Activated T-cell treated with anti-CD3 and anti-CD28 coated beads for 4 hours (primary cell): ENCODE data around the gene HIVEP2.

Experiments used
- DNase-seq: peaks from one replicate; pipeline ENCODE4 v3.0.0-alpha.2; 2020

The HIVEP2 gene

DNA sequence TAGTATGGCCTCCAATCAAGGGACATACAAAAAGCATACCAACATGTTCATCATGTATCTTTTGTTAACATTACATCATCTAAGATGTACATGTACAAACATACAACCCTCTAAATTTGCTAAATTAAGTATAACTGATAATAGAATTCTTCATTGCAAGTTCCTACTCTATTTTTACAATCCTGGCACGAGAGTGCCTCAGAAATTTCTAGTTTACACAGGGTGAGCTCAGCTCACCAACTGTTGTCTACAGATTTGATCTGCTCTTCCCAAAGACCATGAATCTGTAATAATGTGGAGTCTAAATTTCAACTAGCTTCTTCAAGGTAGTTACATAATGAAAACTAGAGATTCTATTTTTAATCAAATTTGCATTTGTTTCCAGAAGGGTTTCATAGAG lies 179.7 kb downstream of the HIVEP2 start:
- no peak for DNase-seq

DNA sequence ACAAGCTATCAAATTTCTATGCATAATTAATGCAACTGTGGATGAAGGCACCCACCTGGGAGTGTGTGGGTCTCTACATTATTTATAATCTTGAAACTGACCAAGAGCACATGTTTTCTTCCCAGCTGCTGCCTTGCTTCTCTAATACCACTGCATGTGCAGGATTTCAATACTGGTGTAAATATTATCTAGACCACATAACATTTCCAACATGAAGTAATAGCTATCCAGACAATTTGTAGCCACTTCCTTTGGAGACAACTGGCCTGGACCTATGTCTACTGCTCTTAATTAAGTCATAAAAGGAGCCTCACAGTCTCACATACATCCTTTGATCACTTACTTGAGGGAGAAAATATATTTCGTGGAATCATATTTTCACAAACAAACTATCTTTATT lies 180.7 kb downstream of the HIVEP2 start:
- DNase-seq = no peak

DNA sequence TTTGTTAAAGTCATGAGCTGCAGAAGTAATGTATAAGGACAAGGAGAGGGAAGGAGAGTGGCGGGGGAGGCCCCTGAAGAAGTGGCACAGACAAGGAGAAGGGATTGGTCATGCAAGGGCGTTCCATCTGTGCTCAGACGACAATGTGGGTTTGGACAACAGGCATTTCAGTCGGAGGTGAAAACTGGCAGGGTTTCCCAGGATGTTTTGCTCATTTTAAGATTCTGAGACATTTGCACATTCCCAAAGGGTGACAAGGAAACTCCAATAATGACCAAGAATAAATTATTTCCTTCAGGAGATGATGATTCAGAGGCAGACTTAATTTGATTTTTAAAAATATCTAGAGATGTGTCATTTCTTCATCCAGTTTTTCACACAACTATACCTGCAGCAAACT lies 181.8 kb downstream of the HIVEP2 start:
- DNase-seq = no peak

DNA sequence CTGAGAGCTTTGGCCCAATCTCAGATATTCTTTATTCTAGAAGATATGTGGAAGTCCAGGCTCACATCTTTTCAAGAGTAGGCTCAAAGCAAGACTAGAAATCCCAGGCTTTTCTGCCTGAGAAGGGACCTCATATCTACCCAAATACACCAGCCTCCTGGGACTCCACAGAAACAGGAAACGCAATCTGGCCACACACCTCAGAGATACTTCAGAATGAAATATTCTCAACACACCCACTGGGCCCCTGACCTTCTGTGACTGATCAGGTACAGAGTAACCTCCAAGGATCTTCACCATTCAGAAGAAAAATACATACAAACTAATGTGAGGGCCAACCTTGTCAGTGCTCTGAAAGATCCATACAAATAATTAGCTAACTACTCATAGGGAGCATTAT lies 183.2 kb downstream of the HIVEP2 start:
- no peak for DNase-seq

DNA sequence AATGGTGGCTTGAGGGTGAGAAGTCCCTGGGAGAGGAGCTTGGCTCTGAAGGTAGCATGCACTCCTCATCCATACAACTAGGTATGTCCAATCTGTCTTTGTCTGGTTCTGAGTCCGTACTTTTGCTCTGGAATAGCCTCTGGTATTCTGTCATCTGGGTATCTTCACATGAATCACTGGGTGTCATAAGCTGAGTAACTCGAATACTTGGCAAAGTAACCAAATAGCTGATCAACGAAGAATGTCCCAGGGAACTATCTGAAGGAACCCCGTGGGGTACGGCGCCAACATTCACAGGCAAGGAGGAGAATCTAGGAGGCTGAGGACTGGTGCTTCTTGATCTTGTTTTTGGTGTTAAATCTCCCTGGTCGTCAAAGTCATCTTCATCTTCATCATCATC lies 184.8 kb downstream of the HIVEP2 start:
- DNase-seq = no peak

DNA sequence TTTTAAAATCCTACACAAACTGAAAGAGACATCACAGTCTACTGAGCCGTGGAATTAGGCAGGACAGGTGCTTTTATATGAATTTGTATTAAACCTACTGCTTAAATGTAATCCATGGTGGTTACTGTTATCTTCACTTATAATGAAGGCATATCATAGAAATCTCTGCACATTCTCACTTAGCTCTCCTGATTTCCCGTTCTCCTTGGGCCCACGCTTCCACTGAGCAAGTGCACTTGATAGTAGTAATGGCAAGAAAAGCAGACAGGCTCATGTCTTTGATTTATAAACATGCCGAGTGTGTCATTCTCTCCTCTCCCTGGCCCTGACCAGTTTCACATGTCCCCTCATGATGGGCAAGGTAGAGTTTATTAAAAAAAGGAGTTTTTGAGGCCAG lies 186.3 kb downstream of the HIVEP2 start:
- DNase-seq = no peak

DNA sequence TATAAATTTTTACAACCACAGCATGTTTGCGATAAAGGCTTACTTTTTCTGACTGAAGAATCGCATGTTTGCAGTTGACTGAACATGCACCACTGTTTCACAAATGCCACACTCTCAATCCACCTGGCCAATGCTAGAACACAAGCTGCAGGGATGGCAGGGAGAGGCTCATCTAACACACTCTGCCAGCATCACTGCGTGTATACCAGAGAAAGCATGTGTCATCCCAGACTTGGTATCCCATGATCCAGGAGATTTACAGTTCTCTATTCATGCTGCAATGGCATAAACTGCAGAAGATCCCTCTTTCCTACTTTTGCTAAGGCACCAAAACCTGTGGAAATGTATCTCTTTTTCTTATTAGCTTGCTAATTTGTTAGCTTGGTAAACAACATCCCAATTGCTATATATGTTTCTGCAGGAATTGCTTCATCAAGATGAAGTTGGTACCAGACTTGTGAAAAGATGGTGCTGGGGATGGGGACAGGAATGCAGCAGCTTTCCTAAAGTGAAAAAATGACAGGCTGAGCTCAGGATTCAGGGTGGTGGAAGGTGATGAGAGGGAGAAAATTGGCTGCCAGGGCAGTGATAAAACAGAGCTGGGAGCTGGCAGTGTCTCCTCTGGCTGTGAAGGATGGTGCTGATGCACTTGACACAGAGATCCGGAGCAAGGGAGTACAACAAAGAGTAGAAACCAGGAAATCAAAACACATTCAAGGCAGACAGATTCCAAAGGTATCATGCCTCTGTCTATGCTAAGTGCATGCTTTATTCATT lies 186.9 kb downstream of the HIVEP2 start:
- no peak for DNase-seq

DNA sequence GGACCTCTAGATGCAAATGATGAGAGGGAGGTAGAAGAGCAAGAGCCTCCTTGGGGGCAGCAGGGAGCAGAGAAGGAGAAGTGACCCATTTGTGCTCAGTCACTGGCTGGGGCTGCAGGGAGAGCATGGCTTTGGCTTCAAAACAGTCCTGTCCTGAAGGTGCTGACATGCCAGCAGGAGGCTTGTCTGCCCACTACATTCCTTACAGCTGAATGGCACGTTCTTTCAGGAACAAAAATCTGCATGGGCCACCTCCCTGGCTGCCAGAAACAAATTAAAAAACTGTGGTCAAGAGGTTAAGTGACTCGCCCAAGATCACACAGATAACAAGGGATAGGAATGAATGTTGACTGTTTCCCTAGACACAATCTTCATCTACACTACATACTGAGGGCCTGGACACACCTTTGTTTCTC lies 188.8 kb downstream of the HIVEP2 start:
- no peak for DNase-seq

DNA sequence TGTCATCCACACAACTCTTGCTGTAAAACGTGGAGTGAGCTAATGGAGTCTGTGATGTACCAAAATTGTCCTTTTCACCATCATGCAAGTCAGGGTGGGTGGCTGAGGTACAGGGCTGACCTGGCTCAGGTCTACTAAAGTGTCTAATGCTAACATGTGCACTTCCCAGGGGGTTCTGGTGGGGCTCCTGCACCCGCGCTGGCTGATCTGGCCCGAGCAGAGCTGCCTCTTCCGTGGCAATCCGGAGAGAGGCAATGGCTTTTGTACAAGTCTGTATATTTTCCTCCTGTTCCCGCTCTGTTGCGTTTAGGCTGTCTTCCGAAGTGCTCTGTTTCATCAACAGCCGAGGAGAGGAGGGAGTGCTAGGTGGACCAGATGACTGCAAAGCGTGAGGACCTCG lies 191.8 kb downstream of the HIVEP2 start:
- DNase-seq = no peak

DNA sequence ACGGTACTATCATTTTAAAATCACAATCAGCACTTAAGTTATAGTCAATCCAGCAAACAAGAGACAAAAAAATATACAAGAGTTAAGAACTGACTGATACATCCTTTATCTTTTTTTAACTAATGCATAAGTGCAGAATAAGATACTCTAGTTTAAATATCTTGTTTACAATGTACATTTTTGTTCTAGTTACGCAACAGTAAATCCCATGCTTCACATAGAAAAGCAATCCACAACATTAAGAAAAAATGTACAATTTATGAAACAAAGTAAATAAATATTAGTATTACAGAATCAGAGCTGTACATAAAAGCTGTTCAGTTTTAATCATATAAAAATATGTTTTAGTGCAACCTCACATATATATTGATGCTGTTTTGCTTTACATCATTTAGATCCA lies 192.6 kb downstream of the HIVEP2 start:
- DNase-seq = no peak

DNA sequence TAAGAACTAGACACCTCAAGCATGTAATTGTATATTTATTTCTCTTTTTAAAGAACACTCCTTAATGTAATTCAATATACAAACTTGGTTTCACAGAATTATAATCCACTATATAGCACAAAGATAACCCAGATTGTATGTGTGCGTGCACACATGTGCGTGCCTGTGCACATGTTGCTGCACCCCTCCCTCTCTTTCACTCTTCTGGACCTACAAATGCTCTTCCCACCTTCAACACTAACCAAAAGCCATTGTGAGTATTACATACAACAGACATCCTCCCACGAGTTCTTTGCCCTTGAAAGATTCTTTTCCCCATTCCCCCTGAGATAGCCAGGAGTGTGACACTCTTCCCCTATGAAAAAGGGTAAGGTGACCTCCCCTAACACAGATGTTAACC lies 193.5 kb downstream of the HIVEP2 start:
- no peak for DNase-seq

DNA sequence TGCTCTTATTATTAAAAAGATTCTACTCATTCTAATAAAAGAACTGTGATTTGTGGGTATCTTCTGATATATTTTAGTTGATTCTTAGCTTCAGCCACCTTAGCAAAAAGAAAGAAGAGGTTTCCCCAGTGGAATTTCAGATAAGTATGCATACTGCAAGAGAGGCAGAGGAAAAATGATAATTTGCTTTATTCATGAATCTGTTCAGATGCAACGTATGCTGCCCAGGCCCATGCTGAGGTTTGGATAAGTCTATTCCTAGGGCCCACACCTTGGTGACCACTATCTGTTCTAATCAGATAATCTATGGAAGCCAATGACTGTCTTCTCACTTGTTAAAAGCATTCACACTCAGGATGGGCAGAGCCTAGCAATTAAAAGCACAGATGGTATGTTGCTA lies 194.0 kb downstream of the HIVEP2 start:
- DNase-seq = no peak

DNA sequence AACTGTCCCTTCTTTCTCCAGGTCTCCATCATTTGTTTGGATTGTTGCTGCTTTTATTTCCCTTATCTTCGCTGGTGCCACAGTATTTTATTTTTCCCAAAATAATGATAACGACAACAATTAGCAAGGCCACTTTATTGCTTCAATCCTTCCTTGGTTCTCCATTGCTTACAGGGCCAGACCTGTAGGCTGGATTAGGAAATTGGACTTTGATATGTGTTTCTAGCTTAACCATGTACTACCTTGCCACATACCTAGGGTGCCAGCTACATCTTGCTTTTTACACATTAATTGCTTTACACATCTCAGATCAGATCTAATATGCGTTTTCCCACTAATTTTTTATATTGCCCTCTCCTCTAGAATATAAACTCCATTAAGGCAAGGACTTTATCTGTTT lies 195.4 kb downstream of the HIVEP2 start:
- DNase-seq = no peak

DNA sequence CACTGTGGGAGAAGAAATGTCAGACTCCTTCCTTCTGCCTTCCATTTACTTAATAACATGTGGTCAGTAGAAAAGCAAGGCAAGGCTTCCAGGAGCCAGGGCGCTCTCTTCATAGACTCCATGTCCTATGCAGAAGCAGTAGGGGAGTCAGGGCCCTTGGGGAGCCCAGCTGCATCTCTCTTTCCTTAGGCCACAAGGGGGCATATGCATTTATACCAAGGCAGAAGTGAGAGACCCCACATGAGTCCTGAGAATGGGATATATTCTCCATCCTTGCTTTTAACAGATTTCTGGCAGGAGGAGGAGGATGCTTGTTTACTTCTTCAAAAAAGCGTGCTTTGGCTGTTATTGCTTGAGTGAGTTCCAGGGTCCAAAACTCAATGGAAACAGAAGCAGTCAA lies 198.5 kb downstream of the HIVEP2 start:
- peak; percentile 23 for DNase-seq

DNA sequence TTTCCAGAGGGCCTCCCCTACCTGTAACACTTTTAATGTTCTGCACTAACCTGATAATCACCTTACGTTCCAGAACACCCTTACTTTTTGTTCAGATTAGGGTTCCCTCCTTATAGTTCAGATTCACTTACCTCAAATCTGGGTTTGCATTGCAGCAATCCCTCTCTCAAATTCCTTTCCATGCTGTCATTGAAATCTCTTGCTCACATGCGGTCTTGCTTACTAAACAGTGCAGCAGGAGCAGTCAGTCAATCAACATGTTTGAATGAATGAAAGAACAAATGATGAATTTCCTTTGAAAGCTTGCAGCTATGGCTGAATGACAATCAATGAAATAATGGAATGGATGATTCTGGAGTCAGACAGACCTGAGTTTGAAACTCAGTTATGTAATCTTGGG lies 200.1 kb downstream of the HIVEP2 start:
- DNase-seq = no peak

DNA sequence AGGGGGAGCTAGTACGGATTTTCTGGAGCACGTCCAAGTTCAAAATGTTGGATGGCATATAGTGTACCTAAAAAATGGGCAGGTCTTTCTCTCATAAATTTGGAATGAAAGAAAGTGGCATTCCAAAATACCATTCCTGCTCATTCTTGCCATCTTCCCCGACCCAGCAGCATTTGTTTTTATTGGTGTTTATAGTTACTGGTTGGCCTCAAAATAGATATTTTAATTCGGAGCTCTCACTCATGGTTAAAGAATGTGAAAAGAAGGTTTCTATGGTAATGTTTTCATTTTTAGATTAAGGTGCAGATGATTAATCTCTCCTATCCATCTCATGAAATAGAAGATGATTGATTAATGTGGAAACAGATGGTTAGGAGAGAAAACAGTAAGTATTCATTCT lies 204.5 kb downstream of the HIVEP2 start:
- no peak for DNase-seq

DNA sequence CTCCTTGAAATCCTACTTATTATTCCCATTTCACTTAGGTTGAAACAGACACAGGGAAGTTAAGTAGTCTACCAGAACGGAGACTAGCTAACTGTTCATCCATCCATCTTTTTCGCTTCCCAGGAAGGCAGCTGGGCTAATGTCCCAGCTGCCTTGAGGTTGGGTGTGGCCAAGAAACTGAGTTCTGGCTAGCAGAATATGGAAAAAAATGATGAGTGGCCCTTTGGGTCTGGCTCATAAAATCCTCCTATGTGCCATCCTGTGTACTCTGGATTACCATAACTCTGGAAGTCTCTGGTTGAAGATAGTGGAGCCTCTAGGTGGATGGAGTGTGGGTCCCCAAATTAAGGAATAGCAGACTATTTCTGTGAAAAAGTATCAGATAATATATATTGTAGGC lies 206.2 kb downstream of the HIVEP2 start:
- no peak for DNase-seq

DNA sequence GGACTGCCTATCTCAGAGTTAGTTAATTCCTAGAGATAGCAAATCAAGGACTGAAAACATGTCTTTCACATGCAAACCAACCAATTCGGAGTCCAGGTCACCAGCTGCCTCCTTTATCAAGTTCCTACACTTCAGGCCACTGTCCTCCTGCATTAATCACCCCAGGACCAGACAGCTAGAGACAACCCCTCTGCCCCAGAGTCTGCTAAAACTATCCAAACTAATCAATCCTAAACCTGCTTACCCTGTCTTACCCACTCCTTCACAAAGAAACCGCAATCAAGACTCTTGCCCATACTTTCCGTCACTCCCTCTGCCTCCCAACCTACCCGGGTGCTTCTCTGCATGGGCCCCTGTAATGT lies 207.0 kb downstream of the HIVEP2 start:
- DNase-seq = no peak

DNA sequence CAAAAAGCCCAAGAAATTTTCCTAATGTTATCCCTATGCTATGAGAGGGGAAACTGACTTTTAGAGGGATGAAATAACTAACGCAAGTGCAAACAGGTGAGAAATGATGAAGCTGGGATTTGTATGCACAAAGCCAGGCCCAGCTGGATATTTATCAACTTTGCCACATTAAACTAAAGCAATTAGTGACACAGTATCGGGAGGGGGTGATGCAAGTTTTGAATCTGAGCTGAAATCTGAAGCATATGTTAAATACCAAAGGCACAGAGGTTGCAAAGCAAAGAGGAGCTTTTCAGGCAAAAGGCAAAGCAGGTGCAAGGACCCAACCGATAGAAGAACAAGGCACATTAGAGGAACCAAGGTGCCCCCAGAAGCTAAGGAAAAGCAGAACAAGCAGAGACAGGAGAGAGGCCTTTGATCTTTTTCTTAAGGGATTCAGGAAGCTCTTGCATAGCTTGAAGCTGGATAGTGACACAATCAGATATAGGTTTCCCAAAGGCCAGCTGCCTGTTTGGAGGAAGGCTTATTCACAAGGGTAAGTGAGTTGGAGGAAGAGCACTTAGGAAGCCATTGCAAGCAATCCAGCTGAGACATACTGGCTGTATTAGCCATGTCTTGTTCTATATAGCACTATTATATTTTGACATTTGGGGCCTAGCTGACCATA lies 207.5 kb downstream of the HIVEP2 start:
- no peak for DNase-seq

DNA sequence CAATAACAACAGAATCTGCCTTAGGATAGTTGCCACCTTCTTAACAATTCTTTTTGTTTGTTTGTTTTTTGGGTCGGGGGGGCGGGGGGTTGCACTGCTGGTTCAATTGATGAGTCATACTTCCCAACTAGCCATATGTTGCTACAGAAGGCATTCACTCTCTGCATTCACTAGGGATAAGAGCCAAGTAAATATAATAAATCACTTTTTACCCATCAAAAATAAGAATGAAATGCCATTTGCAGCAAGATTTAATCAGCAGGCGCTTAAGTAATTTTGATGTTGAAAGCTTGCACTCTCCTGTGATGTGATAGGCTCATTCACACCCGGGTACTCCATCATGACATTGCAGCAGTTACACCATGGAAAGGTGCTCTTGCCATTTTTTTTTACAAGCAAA lies 209.8 kb downstream of the HIVEP2 start:
- DNase-seq = no peak

DNA sequence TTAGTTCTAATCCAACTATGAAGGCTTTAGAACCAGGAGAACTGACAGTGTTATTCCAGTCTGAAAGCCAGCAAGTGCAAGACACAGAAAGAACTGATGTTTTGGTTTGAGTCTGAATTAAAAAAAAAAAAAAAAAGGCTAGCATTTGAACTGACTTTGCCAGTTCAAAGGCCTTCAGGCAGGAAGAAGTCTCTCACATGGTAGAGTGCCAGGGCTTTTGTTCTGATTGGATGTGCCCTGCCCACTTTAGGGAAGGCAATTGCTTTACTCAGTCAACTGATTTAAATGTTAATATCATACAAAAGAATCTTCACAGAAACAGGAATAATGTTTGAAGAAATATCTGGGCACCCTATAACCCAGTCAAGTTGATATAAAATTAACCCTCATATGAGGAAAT lies 212.2 kb downstream of the HIVEP2 start:
- DNase-seq = no peak

DNA sequence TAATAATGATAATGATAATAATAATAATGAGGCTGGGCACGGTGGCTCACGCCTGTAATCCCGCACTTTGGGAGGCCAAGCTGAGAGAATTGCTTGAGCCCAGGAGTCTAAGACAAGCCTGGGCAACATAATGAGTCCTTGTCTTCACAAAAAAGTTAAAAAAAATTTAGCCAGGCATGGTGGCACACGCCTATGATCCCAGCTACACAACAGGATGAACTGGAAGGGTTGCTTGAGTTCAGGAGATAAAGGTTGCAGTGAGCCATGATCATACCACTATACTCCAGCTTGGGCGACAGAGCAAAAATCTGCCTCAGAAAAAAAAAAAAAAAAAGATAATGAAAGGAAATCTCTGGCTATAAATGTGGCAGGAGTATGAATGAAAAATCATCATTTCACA lies 213.4 kb downstream of the HIVEP2 start:
- no peak for DNase-seq

DNA sequence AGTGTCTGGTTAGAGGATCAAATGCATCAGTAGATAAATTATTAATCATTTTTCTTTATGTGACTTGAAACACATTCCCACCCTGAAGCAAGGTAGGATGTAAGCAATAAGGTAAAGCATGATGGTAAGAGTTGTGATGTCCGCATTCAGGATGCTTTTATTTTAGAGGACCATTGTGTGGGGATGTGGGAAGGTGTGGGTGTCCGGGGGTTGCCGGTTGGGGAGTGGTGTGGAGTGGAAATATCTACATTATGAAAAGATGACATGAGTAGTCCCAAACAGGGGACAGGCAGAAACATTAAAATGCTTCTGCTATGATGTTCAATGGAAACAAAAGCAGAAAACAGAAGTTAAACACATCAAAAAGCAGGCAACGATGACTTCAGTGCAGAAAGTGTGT lies 215.4 kb downstream of the HIVEP2 start:
- no peak for DNase-seq

DNA sequence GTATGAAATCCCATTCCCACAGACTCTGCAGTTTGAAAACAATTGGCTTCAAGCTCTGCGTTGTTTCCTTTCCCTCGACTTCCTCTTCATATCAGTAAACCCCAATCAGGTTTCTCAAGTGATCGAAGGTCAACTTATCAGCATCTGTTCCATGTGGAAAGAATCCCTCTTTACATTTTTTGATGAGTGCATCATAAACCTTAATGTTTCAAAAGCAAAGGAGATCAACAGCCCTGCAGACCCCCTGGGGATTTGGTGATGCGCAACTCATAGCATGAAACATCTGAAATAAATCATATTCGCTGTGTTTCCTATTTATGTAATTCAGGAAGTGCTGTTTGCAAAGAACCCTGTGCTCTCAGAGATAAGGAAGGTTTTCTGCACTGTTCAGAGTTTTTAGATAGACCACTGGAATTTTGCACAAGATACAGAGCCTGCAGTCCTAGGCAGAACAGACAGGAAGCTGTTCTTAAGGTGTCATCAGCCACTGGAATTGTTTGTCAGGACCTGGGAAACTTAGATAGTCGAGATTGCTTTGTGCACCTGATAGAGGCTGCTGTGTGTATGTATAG lies 216.0 kb downstream of the HIVEP2 start:
- no peak for DNase-seq

DNA sequence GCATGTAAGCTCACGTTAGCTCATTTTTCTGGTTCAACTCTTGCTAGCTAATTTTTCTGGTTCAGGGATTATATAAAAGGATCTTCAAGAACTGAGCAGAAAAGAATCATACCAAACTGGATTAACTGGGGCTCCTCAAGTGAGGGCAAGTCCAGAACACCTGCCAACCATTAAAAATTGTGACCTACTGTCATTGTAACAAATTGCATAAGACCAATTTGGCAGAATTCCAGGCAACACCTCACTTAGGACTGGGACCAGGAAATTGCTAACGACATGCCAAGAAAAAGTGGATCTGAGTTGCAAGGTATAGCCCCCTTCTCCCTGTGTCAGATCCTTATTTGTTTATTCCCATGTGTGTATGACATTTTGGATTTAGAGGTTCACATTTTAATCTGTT lies 216.6 kb downstream of the HIVEP2 start:
- DNase-seq = no peak
